ENCODE data around the gene UQCR10.

The UQCR10 gene

DNA sequence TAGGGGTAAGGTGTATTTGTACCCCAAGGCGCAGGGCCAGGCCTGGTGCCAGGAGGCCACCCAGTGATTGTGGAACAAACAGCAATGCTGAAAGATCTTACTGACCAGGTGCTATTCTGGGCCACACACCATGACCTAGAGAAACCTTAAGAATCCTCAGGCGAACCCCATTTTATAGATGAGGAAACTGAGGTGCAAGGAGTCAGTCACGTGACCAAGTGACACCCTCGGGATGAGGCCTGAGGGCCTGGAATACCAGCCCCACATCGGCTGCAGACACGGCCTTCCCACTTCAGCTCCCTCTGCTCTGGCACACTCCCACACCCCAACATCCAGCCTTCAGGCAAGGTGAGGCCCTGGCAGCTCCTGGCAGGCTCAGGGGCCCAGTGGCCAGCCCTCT lies 34.3 kb upstream of the UQCR10 start:
- H3K27ac Mint-ChIP-seq, result peak overlapping the region; percentile 79

DNA sequence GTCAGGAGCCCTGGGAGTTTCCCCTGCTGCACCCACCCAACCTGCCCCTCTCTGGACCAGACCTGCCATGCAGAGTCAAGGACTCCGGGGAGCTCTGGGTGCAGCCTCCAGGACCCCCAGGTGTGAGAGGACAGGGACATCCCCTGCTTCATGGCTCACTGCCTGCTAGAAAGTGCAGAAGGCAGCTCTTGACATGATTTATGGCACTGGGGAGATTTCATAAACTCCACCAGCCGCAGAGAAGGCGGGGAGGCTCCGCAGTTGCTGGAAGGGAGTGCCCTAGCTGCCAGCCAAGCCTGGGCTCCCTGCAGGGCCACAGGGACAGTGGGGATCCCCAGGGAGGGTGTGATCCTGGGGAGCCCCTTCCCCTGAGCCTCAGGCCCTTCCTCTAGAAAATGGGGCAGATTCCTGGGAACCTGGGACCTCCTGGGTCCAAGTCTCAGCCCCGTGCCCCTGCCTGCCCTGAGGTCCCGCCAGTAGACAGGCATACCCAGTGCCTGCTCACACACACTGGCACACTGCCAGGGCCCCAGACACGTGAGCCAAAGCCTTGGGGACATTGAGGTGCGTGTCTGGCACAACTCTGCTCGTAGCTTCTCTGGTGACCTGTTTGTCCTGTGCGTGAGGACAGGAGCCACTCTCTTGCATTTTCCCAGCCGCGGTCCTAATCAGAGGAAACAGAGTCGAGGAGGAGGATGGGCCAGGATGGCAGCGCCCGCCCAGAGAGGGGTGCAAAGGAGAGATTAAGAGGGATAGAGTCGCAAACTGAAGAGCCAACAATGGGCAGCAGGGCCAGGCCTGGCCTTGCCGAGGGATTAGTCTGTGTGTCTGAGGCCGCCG lies 33.6 kb upstream of the UQCR10 start:
- H3K4me3 Mint-ChIP-seq, result peak overlapping the region; percentile 15
- H3K27me3 Mint-ChIP-seq, result no peaks in the 10 kb centered on the region
- ATAC-seq, result peak; percentile 65
- H3K27ac Mint-ChIP-seq, result peak overlapping the region; percentile 79
- no peaks in the 10 kb centered on the region for H3K9me3 Mint-ChIP-seq
- H3K4me1 Mint-ChIP-seq, result peaks cover 13% of the 10 kb centered on the region
- H3K36me3 Mint-ChIP-seq, result peaks cover 45% of the 10 kb centered on the region

More for the DNA sequence above, 34.3 kb upstream of the UQCR10 start:
- no peak overlapping the region for H3K4me3 Mint-ChIP-seq
- H3K36me3 Mint-ChIP-seq, result peaks cover 40% of the 10 kb centered on the region
- no peaks in the 10 kb centered on the region for H3K27me3 Mint-ChIP-seq
- H3K4me1 Mint-ChIP-seq, result peaks cover 13% of the 10 kb centered on the region
- no peaks in the 10 kb centered on the region for H3K9me3 Mint-ChIP-seq
- ATAC-seq, result no peak

DNA sequence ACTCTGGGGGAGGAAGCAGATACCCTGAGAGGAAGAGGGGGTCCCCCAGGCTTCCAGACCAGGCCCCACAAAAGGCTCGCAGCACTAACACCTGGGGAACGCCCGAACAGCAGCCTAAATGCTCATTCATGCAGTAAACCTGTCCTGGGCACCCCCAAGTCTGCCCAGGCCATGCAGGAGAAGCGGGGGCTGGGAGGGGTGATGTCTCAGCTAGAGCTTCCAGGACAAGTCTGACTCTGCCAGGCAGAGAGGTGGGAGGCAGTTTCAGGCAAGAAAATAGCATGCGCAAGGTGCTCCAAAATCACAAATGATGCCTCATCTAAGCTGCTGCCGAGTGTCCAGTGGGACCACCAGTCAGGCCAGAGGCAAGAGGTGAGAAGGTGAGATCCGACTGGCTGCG lies 32.8 kb upstream of the UQCR10 start:
- Mint-ChIP-seq H3K9me3 (no peaks in the 10 kb centered on the region), H3K36me3 (peaks cover 48% of the 10 kb centered on the region), H3K4me1 (peaks cover 13% of the 10 kb centered on the region), H3K27ac (peak overlapping the region; percentile 79), H3K27me3 (no peaks in the 10 kb centered on the region), H3K4me3 (no peak overlapping the region)
- no peak for ATAC-seq

GRCh38 chr22:29734838-29735237 lies 32.3 kb upstream of the UQCR10 start:
- H3K4me3 Mint-ChIP-seq, result no peak overlapping the region
- H3K4me1 Mint-ChIP-seq, result peaks cover 13% of the 10 kb centered on the region
- H3K36me3 Mint-ChIP-seq, result peaks cover 51% of the 10 kb centered on the region
- peak overlapping the region; percentile 79 for H3K27ac Mint-ChIP-seq
- H3K27me3 Mint-ChIP-seq, result no peaks in the 10 kb centered on the region
- ATAC-seq, result no peak
- H3K9me3 Mint-ChIP-seq, result no peaks in the 10 kb centered on the region

GRCh38 chr22:29735416-29735815 lies 31.8 kb upstream of the UQCR10 start:
- Mint-ChIP-seq H3K4me1 (peaks cover 13% of the 10 kb centered on the region), H3K27ac (no peak overlapping the region), H3K4me3 (no peak overlapping the region), H3K9me3 (no peaks in the 10 kb centered on the region), H3K27me3 (no peaks in the 10 kb centered on the region), H3K36me3 (peaks cover 53% of the 10 kb centered on the region)
- ATAC-seq, result no peak

- Mint-ChIP-seq H3K4me1 (peaks cover 13% of the 10 kb centered on the region), H3K36me3 (peaks cover 65% of the 10 kb centered on the region), H3K4me3 (no peak overlapping the region), H3K9me3 (no peaks in the 10 kb centered on the region), H3K27me3 (no peaks in the 10 kb centered on the region), H3K27ac (no peak overlapping the region)
- no peak for ATAC-seq
Observed at GRCh38 chr22:29737251-29738117, 29.7 kb upstream of the UQCR10 start.

DNA sequence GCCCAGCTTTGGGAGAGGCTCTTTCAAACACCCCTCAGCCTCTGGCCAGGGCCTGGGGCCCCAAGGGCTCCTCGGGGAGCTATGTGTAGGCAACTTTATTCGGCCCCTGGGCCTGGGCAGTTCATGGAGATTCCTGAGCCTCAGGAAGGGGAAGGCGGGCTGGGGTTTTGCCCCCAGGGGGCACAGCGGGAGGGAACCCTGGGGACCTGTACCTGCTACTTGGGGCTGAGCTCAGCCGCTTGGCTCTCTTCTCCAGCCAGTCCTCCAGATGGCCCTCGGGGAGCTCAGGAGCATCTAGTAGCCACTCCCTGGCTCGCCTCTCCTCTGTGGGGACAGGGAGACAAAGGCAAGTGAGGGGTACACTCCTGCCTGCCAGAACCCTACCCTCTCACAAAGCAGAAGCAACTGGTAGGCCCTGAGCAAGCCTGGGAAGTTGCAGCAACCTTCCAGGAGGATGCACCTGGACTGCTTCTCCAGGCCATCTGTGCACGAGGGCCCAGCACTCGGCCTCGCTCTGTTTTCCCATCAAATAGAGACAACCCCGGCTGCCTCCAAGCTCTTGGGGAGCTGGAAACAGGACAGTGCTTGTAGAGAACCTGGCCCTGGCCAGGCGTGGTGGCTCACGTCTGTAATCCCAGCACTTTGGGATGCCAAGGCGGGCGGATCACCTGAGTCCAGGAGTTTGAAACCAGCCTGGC lies 28.9 kb upstream of the UQCR10 start:
- peaks cover 65% of the 10 kb centered on the region for H3K36me3 Mint-ChIP-seq
- peaks cover 13% of the 10 kb centered on the region for H3K4me1 Mint-ChIP-seq
- no peaks in the 10 kb centered on the region for H3K9me3 Mint-ChIP-seq
- no peak for ATAC-seq
- H3K27ac Mint-ChIP-seq, result no peak overlapping the region
- no peaks in the 10 kb centered on the region for H3K27me3 Mint-ChIP-seq
- H3K4me3 Mint-ChIP-seq, result no peak overlapping the region

DNA sequence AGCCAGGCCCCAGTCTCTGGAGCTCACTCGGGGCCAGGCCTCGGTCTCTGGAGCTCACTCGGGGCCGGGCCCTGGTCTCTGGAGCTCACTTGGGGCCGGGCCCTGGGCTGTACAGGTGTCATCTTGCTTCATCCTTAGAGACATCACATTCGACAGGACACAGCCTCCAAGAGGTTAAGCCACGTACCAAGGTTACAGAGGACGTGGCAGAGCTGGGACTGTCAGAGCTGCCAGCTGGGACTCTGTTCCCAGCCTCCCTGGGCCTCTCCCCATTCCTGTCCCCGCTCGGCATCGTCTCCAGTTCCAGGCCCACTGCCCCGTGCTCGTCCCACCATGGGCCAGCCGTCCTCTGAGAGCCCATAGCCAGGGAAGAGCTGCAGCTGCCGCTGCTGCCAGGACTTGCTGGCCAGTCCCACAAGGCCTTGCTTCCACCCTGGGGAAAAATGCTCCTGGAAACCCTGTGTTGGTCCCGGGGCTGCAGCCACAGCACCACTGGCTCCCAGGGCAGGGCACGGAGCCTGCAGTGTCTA lies 27.8 kb upstream of the UQCR10 start:
- H3K27me3 Mint-ChIP-seq, result no peaks in the 10 kb centered on the region
- ATAC-seq, result no peak
- no peaks in the 10 kb centered on the region for H3K9me3 Mint-ChIP-seq
- H3K27ac Mint-ChIP-seq, result no peak overlapping the region
- H3K36me3 Mint-ChIP-seq, result peaks cover 58% of the 10 kb centered on the region
- no peak overlapping the region for H3K4me3 Mint-ChIP-seq
- H3K4me1 Mint-ChIP-seq, result peaks cover 3% of the 10 kb centered on the region

GRCh38 chr22:29740216-29740615 lies 27.0 kb upstream of the UQCR10 start:
- no peaks in the 10 kb centered on the region for H3K4me1 Mint-ChIP-seq
- ATAC-seq, result no peak
- no peak overlapping the region for H3K4me3 Mint-ChIP-seq
- H3K27ac Mint-ChIP-seq, result no peak overlapping the region
- H3K9me3 Mint-ChIP-seq, result no peaks in the 10 kb centered on the region
- no peaks in the 10 kb centered on the region for H3K27me3 Mint-ChIP-seq
- H3K36me3 Mint-ChIP-seq, result peaks cover 54% of the 10 kb centered on the region

DNA sequence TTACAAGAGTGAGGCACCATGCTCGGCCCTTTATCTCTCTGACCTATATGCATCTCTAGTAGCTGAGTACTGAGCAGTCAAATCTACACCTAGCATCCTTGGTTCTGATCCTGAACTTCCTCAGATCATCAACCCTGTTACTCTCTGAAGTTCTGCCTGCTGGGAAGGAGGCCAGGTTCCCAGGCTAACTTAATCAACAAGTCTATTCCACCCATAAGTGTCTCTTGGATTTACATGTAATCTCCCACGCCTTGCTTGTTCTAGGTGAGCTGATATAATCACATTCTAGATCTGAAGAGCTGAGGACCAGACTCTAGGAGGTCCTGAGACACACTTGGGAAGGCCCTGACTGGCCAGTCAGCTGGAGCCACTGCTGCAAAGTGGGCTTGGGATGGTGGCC lies 25.2 kb upstream of the UQCR10 start:
- ATAC-seq, result no peak
- Mint-ChIP-seq H3K27me3 (no peaks in the 10 kb centered on the region), H3K4me1 (no peaks in the 10 kb centered on the region), H3K9me3 (no peaks in the 10 kb centered on the region), H3K27ac (no peak overlapping the region), H3K36me3 (peaks cover 50% of the 10 kb centered on the region), H3K4me3 (no peak overlapping the region)

GRCh38 chr22:29742326-29742725 lies 24.8 kb upstream of the UQCR10 start:
- H3K4me1 Mint-ChIP-seq, result no peaks in the 10 kb centered on the region
- H3K4me3 Mint-ChIP-seq, result no peak overlapping the region

GRCh38 chr22:29744902-29745301 lies 22.3 kb upstream of the UQCR10 start:
- Mint-ChIP-seq H3K9me3 (no peaks in the 10 kb centered on the region), H3K4me3 (no peak overlapping the region), H3K27me3 (no peaks in the 10 kb centered on the region), H3K36me3 (peaks cover 51% of the 10 kb centered on the region), H3K27ac (no peak overlapping the region), H3K4me1 (no peaks in the 10 kb centered on the region)
- no peak for ATAC-seq

More at GRCh38 chr22:29742326-29742725, 24.8 kb upstream of the UQCR10 start:
- no peaks in the 10 kb centered on the region for H3K9me3 Mint-ChIP-seq
- no peak overlapping the region for H3K27ac Mint-ChIP-seq
- peaks cover 50% of the 10 kb centered on the region for H3K36me3 Mint-ChIP-seq
- ATAC-seq, result no peak
- H3K27me3 Mint-ChIP-seq, result no peaks in the 10 kb centered on the region

- no peak for ATAC-seq
- H3K9me3 Mint-ChIP-seq, result no peaks in the 10 kb centered on the region
- H3K4me3 Mint-ChIP-seq, result no peak overlapping the region
- no peak overlapping the region for H3K27ac Mint-ChIP-seq
- peaks cover 36% of the 10 kb centered on the region for H3K36me3 Mint-ChIP-seq
- peaks cover 7% of the 10 kb centered on the region for H3K4me1 Mint-ChIP-seq
- H3K27me3 Mint-ChIP-seq, result no peaks in the 10 kb centered on the region
Observed at GRCh38 chr22:29747832-29748231, 19.3 kb upstream of the UQCR10 start.

GRCh38 chr22:29748248-29748893 lies 18.8 kb upstream of the UQCR10 start:
- Mint-ChIP-seq H3K9me3 (no peaks in the 10 kb centered on the region), H3K4me3 (no peak overlapping the region), H3K27ac (no peak overlapping the region), H3K36me3 (peaks cover 36% of the 10 kb centered on the region), H3K27me3 (no peaks in the 10 kb centered on the region), H3K4me1 (peaks cover 7% of the 10 kb centered on the region)
- ATAC-seq, result no peak
